CD4-positive, alpha-beta T cell (primary cell): Measurements from ENCODE around the gene ADCK2. TPM values are rescaled to one million over a fixed set of nuclear protein-coding genes. Genes with fewer than 3 reads are reported as not detected.
A peak's percentile ranks its signal among the peaks of the same experiment; 100 is the strongest.

Experiments
- ATAC-seq: fragments of 200-7000 bp; cut with Tn5 transposase; one replicate; pipeline ENCODE4 v1.10.0; 2022; ENCODE audit warnings: mild to moderate bottlenecking; ENCODE audit not compliant: poor library complexity
- CTCF ChIA-PET: fragments of 350-600 bp; sonication (Branson Sonifier 250); formaldehyde crosslinking; loops from one replicate; lab custom pipeline; 2021; ENCODE audit warnings: antibody characterized with exemption, inconsistent platforms; lab: Charles Lee
- POLR2A ChIA-PET: fragments of 350-600 bp; sonication (Branson Sonifier 250); formaldehyde crosslinking; loops from one replicate; lab custom pipeline; 2021; ENCODE audit warnings: antibody characterized with exemption, inconsistent platforms; lab: Charles Lee
- DNase-seq, 14 experiments: peaks; one replicate each; pipeline ENCODE4 v3.0.0-alpha.2; 2013 to 2020; ENCODE audit warnings: mixed read lengths in 2 of 14
- H3K27ac ChIP-seq, 2 donors: one replicate each; pipeline versions ENCODE4 v1.5.1 to v1.7.0; 2013; ENCODE audit warnings: low read length in 2 of 2, low read depth in 1 of 2, mild to moderate bottlenecking in 1 of 2
- H3K27me3 ChIP-seq, 2 experiments: 1 replicate in 1 of 2; 2 replicates in 1 of 2; pipeline versions ENCODE4 v1.6.1 to v1.7.0; 2013; ENCODE audit warnings: low read length in 2 of 2, control low read depth in 1 of 2, mild to moderate bottlenecking in 1 of 2, moderate library complexity in 1 of 2; ENCODE audit not compliant: insufficient read depth in 2 of 2, control insufficient read depth in 1 of 2
- H3K36me3 ChIP-seq: one replicate; pipeline ENCODE4 v1.6.1; 2013; ENCODE audit warnings: low read length, control low read depth; ENCODE audit not compliant: insufficient read depth
- H3K4me1 ChIP-seq: one replicate; pipeline ENCODE4 v1.6.1; 2013; ENCODE audit warnings: low read length, control low read depth; ENCODE audit not compliant: insufficient read depth
- H3K4me3 ChIP-seq: one replicate; pipeline ENCODE4 v1.5.1; 2013; ENCODE audit warnings: mild to moderate bottlenecking, low read length, moderate library complexity
- H3K9me3 ChIP-seq, 2 experiments: 1 replicate in 1 of 2; 2 replicates in 1 of 2; pipeline versions ENCODE4 v1.6.1 to v1.7.0; 2013; ENCODE audit warnings: low read length in 2 of 2, mild to moderate bottlenecking in 2 of 2, control low read depth in 1 of 2, moderate library complexity in 1 of 2; ENCODE audit not compliant: control insufficient read depth in 1 of 2, insufficient read depth in 1 of 2
- H3K27ac Mint-ChIP-seq: one replicate; pipeline ENCODE4 v1.8.0; 2020; ENCODE audit warnings: mixed read lengths
- H3K27me3 Mint-ChIP-seq: one replicate; pipeline ENCODE4 v1.8.0; 2021; ENCODE audit warnings: mixed read lengths
- H3K36me3 Mint-ChIP-seq: one replicate; pipeline ENCODE4 v1.8.0; 2021; ENCODE audit warnings: low read depth, mixed read lengths
- H3K4me1 Mint-ChIP-seq: one replicate; pipeline ENCODE4 v1.8.0; 2021; ENCODE audit warnings: low read depth, mixed read lengths
- H3K4me3 Mint-ChIP-seq: one replicate; pipeline ENCODE4 v1.8.0; 2020; ENCODE audit warnings: mild to moderate bottlenecking, mixed read lengths
- H3K9me3 Mint-ChIP-seq: one replicate; pipeline ENCODE4 v1.8.0; 2020; ENCODE audit warnings: mixed read lengths
- intact Hi-C, 2 experiments: fragments of 100-400 bp; cut with DNase I in 1 of 2; cut with micrococcal nuclease in 1 of 2; formaldehyde crosslinking; loops; one replicate each; pipeline versions ENCODE4 v1.15.1 to v1.9.0; 2023 to 2025; cut with DNase I, micrococcal nuclease
- total RNA-seq, 174 experiments: library from RNA in 2 of 174; stranded (reverse) in 2 of 174; gene quantifications; one replicate each; pipeline ENCODE4 v1.2.3 and lab custom pipeline; 2021 to 2026
- TF ChIP-seq, protein P1 (sequence below): fragments of 200-600 bp; IDR thresholded peaks from one replicate; pipeline ENCODE4 v1.8.0; 2022; ENCODE audit warnings: antibody characterized with exemption, mild to moderate bottlenecking

ADCK2 gene
- total RNA-seq, 2 experiments from 2014 or later, result 14.8 to 15.7 TPM

DNA sequence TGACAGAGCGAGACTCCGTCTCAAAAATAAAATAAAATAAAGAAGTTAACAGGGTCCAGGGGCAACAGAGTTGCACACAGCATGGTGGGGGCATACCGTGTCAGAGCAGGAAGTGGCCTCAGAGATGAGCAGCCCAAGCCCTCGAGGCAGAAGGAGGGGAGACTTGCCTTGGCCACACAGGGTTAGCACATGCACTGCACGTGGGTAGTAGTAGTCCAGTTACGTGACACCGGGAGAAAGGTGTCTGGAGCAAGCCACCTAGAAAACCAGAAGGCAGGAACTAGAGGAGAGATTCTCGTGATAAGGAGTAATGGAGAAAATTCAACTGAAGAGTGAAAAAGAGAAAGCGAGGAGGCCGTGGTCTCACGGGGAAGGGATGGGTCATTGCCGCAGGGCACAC lies 22.4 kb upstream of the ADCK2 start:
- CTCF ChIA-PET, result no interaction called here
- no peak for ATAC-seq
- no peak overlapping the region for H3K27ac Mint-ChIP-seq
- TF ChIP-seq, protein P1, sequence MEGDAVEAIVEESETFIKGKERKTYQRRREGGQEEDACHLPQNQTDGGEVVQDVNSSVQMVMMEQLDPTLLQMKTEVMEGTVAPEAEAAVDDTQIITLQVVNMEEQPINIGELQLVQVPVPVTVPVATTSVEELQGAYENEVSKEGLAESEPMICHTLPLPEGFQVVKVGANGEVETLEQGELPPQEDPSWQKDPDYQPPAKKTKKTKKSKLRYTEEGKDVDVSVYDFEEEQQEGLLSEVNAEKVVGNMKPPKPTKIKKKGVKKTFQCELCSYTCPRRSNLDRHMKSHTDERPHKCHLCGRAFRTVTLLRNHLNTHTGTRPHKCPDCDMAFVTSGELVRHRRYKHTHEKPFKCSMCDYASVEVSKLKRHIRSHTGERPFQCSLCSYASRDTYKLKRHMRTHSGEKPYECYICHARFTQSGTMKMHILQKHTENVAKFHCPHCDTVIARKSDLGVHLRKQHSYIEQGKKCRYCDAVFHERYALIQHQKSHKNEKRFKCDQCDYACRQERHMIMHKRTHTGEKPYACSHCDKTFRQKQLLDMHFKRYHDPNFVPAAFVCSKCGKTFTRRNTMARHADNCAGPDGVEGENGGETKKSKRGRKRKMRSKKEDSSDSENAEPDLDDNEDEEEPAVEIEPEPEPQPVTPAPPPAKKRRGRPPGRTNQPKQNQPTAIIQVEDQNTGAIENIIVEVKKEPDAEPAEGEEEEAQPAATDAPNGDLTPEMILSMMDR, result no peak
- H3K4me3 Mint-ChIP-seq, result no peak overlapping the region
- POLR2A ChIA-PET, result no interaction called here
- Histone ChIP-seq H3K27ac (no peak overlapping the region), H3K4me1 (peaks cover 11% of the 10 kb centered on the region), H3K36me3 (no peaks in the 10 kb centered on the region), H3K27me3 (no peaks in the 10 kb centered on the region), H3K9me3 (no peaks in the 10 kb centered on the region), H3K4me3 (no peak overlapping the region)
- H3K4me1 Mint-ChIP-seq, result peaks cover 11% of the 10 kb centered on the region
- H3K9me3 Mint-ChIP-seq, result no peaks in the 10 kb centered on the region
- H3K27me3 Mint-ChIP-seq, result peaks cover 24% of the 10 kb centered on the region
- DNase-seq, result peak in 1 of 14 experiments; percentile 19
- H3K36me3 Mint-ChIP-seq, result no peaks in the 10 kb centered on the region
- intact Hi-C loops, result loop anchor here in 1 of 2 experiments (10.0 kb wide), 1 partner anchor 364 kb away; the partner anchor contains the start of gene MRPS33

DNA sequence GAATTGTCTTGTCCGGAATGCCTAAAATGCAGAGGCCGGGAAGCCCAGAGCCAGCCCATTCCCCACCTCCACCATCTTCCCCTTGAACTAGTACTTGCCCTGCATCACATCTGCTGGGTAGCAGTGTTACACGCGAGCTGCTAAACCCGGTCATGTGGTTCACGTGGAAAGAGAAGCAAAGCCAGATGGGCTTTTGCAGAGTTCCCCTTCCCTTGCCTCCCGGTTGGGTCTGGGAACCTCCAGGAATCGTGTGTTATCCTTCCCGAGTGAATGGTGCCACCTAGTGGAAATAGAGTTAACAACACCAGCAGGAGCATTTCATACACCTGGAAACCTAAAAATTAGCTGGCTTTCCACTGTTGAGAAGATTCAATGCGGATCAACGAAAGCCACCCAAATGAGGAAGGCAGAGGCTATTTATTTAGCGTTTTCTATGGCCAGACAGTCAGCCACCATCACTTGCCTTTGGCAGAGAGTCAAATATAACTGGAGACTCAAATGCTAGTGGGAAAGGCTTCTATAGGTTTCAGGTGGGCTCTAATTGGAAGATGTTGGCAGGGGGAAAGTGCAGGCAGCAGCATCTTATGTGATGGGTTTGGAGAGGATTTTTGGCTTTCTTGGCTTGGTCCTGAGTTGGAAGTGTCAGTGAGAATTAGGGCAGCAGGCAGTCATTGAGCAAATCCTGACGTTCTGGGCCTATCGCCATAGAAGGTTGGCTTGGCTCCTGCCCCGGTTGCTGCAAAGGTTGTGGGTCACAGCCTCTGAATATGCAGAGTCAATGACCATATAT lies 19.2 kb upstream of the ADCK2 start:
- DNase-seq, result peak in 6 of 14 experiments; percentile 15 to 69 (median 47)
- Histone ChIP-seq H3K27ac (no peak overlapping the region), H3K36me3 (no peaks in the 10 kb centered on the region), H3K9me3 (no peaks in the 10 kb centered on the region), H3K4me3 (no peak overlapping the region), H3K27me3 (no peaks in the 10 kb centered on the region), H3K4me1 (peaks cover 20% of the 10 kb centered on the region)
- peaks cover 18% of the 10 kb centered on the region for H3K4me1 Mint-ChIP-seq
- ChIA-PET CTCF (interaction anchor here (0.6 to 2.0 kb wide), 7 partner anchors 12 to 357 kb away, joined by 3 to 7 read pairs (median 3); no protein-coding TSS in a partner anchor), POLR2A (interaction anchor here (0.5 to 1.0 kb wide), 2 partner anchors 129 to 176 kb away, joined by 3 to 4 read pairs; no protein-coding TSS in a partner anchor)
- H3K27me3 Mint-ChIP-seq, result peaks cover 42% of the 10 kb centered on the region
- H3K4me3 Mint-ChIP-seq, result no peak overlapping the region
- no peak for ATAC-seq
- H3K36me3 Mint-ChIP-seq, result no peaks in the 10 kb centered on the region
- no peaks in the 10 kb centered on the region for H3K9me3 Mint-ChIP-seq
- TF ChIP-seq, protein P1, result peak; percentile 95
- intact Hi-C loops, result loop anchor here (1.0 to 10.0 kb wide), 5 partner anchors 134 to 361 kb away; partner anchors contain the start of gene MRPS33 (in 1 of the 2)
- no peak overlapping the region for H3K27ac Mint-ChIP-seq

DNA sequence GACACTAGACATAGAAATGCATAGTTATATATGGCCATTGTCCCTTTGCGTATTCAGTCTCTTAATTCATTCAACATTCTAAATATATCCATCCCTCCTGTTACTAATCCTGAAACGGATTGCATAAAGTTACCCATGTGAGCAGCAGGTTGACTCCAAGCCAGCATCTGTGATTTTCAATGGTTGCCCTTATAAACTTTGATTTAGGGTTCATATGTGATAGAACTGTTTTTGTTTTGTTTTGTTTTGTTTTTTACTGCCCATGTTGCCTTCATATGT lies 18.7 kb upstream of the ADCK2 start:
- no peaks in the 10 kb centered on the region for H3K36me3 Mint-ChIP-seq
- no peaks in the 10 kb centered on the region for H3K9me3 ChIP-seq
- no peak overlapping the region for H3K4me3 Mint-ChIP-seq
- ChIA-PET CTCF (interaction anchor here (0.6 to 2.0 kb wide), 6 partner anchors 12 to 357 kb away, joined by 3 to 7 read pairs (median 3); no protein-coding TSS in a partner anchor), POLR2A (interaction anchor here (0.5 to 1.0 kb wide), 2 partner anchors 129 to 177 kb away, joined by 3 to 4 read pairs; no protein-coding TSS in a partner anchor)
- H3K9me3 Mint-ChIP-seq, result no peaks in the 10 kb centered on the region
- intact Hi-C loops, result loop anchor here in 1 of 2 experiments (10.0 kb wide), 1 partner anchor 361 kb away; the partner anchor contains the start of gene MRPS33
- TF ChIP-seq, protein P1, result no peak
- peaks cover 42% of the 10 kb centered on the region for H3K27me3 Mint-ChIP-seq
- no peaks in the 10 kb centered on the region for H3K36me3 ChIP-seq
- H3K4me1 Mint-ChIP-seq, result peaks cover 18% of the 10 kb centered on the region
- H3K27ac ChIP-seq, result no peak overlapping the region
- H3K4me1 ChIP-seq, result peaks cover 20% of the 10 kb centered on the region
- H3K27me3 ChIP-seq, result no peaks in the 10 kb centered on the region
- ATAC-seq, result no peak
- no peak for DNase-seq
- H3K27ac Mint-ChIP-seq, result no peak overlapping the region
- no peak overlapping the region for H3K4me3 ChIP-seq
